Measurements from ENCODE around the gene TMEM217. TPM values are rescaled to one million over a fixed set of nuclear protein-coding genes. Genes with fewer than 3 reads are reported as not detected.

TMEM217 gene
- total RNA-seq, 4 donors from 2014 or later, result 1.4 to 4.7 (median 2.0) TPM

- Histone ChIP-seq H3K27me3 (no peaks in the 10 kb centered on the region), H3K27ac (peak overlapping the region in 2 of 4 donors; percentile 38 to 62), H3K4me3 (peak overlapping the region; percentile 41 to 77 (median 66)), H3K36me3 (no peaks in the 10 kb centered on the region), H3K4me1 (peaks cover 6 to 17% (median 13%) of the 10 kb centered on the region in 3 donors), H3K9me3 (no peaks in the 10 kb centered on the region)
- intact Hi-C loops (cut with DNase I), result no loop called here
- DNase-seq, result no peak
- TF ChIP-seq, protein P1, sequence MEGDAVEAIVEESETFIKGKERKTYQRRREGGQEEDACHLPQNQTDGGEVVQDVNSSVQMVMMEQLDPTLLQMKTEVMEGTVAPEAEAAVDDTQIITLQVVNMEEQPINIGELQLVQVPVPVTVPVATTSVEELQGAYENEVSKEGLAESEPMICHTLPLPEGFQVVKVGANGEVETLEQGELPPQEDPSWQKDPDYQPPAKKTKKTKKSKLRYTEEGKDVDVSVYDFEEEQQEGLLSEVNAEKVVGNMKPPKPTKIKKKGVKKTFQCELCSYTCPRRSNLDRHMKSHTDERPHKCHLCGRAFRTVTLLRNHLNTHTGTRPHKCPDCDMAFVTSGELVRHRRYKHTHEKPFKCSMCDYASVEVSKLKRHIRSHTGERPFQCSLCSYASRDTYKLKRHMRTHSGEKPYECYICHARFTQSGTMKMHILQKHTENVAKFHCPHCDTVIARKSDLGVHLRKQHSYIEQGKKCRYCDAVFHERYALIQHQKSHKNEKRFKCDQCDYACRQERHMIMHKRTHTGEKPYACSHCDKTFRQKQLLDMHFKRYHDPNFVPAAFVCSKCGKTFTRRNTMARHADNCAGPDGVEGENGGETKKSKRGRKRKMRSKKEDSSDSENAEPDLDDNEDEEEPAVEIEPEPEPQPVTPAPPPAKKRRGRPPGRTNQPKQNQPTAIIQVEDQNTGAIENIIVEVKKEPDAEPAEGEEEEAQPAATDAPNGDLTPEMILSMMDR (IDR thresholded peaks at IDR 0.05), result no peak
- no peak for TF ChIP-seq POLR2A (IDR thresholded peaks at IDR 0.05)
Observed at GRCh38 chr6:37222992-37223391, 35.0 kb downstream of the TMEM217 start.

GRCh38 chr6:37222125-37222967 is 35.6 kb downstream of the TMEM217 start:
- WGBS, 2 donors, result 0% methylated on average over 5 to 11 of the region's 39 CpGs

GRCh38 chr6:37221585-37222124 is 36.3 kb downstream of the TMEM217 start:
- 48 to 77% methylated on average over 4 to 6 of the region's 6 CpGs for WGBS, 2 donors
- H3K27ac ChIP-seq, result peak overlapping the region in 3 of 4 donors; percentile 38 to 62 (median 49)
- TF ChIP-seq, protein P1 (IDR thresholded peaks at IDR 0.05), result no peak
- no peak for TF ChIP-seq POLR2A (IDR thresholded peaks at IDR 0.05)
- no peaks in the 10 kb centered on the region for H3K36me3 ChIP-seq
- H3K4me3 ChIP-seq, result peak overlapping the region; percentile 41 to 77 (median 66)
- no peaks in the 10 kb centered on the region for H3K9me3 ChIP-seq
- H3K27me3 ChIP-seq, result no peaks in the 10 kb centered on the region
- intact Hi-C loops (cut with DNase I), result no loop called here
- DNase-seq, result no peak
- H3K4me1 ChIP-seq, result peaks cover 6 to 17% (median 13%) of the 10 kb centered on the region in 3 donors

More at GRCh38 chr6:37222125-37222967, 35.6 kb downstream of the TMEM217 start:
- intact Hi-C loops (cut with DNase I), result no loop called here
- Histone ChIP-seq H3K9me3 (no peaks in the 10 kb centered on the region), H3K27me3 (no peaks in the 10 kb centered on the region), H3K27ac (peak overlapping the region in 3 of 4 donors; percentile 38 to 62 (median 49)), H3K36me3 (no peaks in the 10 kb centered on the region), H3K4me3 (peak overlapping the region; percentile 41 to 77 (median 66)), H3K4me1 (peaks cover 6 to 17% (median 13%) of the 10 kb centered on the region in 3 donors)
- TF ChIP-seq, protein P1 (IDR thresholded peaks at IDR 0.05), result no peak
- TF ChIP-seq POLR2A (IDR thresholded peaks at IDR 0.05), result peak in 1 of 4 donors; percentile 21
- no peak for DNase-seq

GRCh38 chr6:37218511-37218910 is 39.4 kb downstream of the TMEM217 start:
- no peak overlapping the region for H3K27ac ChIP-seq
- no peak overlapping the region for H3K4me3 ChIP-seq
- H3K36me3 ChIP-seq, result no peaks in the 10 kb centered on the region
- intact Hi-C loops (cut with DNase I), result no loop called here
- DNase-seq, result no peak
- peaks cover 6 to 17% (median 13%) of the 10 kb centered on the region in 3 donors for H3K4me1 ChIP-seq
- no peaks in the 10 kb centered on the region for H3K27me3 ChIP-seq
- no peaks in the 10 kb centered on the region for H3K9me3 ChIP-seq
- no peak for TF ChIP-seq POLR2A (IDR thresholded peaks at IDR 0.05)
- TF ChIP-seq, protein P1 (IDR thresholded peaks at IDR 0.05), result no peak
- 78 to 85% methylated on average over 8 of the region's 8 CpGs for WGBS, 2 donors

- WGBS, 2 donors, result 83 to 89% methylated on average over 3 to 6 of the region's 6 CpGs
Observed at GRCh38 chr6:37218061-37218460, 39.9 kb downstream of the TMEM217 start.

More at GRCh38 chr6:37218061-37218460, 39.9 kb downstream of the TMEM217 start:
- peaks cover 6 to 15% (median 13%) of the 10 kb centered on the region in 3 donors for H3K4me1 ChIP-seq
- TF ChIP-seq, protein P1 (IDR thresholded peaks at IDR 0.05), result no peak
- no peak for TF ChIP-seq POLR2A (IDR thresholded peaks at IDR 0.05)
- no peaks in the 10 kb centered on the region for H3K9me3 ChIP-seq
- no peak for DNase-seq
- H3K27ac ChIP-seq, result no peak overlapping the region
- H3K36me3 ChIP-seq, result no peaks in the 10 kb centered on the region
- intact Hi-C loops (cut with DNase I), result no loop called here
- H3K27me3 ChIP-seq, result no peaks in the 10 kb centered on the region
- no peak overlapping the region for H3K4me3 ChIP-seq

Data from esophagus squamous epithelium (tissue), 5 donors.